GM18505 (cell line): ENCODE measurements around the gene SARNP.
"Not testable (repeated sequence)": the region's sequence is repeated elsewhere in the genome, so short reads cannot be mapped to it uniquely, and the experiment has no call there.

Source experiments
- ATAC-seq: cut with Tn5 transposase; IDR thresholded peaks from one replicate; pipeline ENCODE4 v1.9.1; 2021; ENCODE audit not compliant: unreplicated experiment
- POLR2A ChIP-seq: IDR thresholded peaks from 4 replicates; pipeline ENCODE4 v1.6.1; 2011; ENCODE audit warnings: borderline replicate concordance; ENCODE audit not compliant: insufficient read depth, insufficient read length; ENCODE audit errors: extremely low read depth

Gene SARNP, protein sequence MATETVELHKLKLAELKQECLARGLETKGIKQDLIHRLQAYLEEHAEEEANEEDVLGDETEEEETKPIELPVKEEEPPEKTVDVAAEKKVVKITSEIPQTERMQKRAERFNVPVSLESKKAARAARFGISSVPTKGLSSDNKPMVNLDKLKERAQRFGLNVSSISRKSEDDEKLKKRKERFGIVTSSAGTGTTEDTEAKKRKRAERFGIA

DNA sequence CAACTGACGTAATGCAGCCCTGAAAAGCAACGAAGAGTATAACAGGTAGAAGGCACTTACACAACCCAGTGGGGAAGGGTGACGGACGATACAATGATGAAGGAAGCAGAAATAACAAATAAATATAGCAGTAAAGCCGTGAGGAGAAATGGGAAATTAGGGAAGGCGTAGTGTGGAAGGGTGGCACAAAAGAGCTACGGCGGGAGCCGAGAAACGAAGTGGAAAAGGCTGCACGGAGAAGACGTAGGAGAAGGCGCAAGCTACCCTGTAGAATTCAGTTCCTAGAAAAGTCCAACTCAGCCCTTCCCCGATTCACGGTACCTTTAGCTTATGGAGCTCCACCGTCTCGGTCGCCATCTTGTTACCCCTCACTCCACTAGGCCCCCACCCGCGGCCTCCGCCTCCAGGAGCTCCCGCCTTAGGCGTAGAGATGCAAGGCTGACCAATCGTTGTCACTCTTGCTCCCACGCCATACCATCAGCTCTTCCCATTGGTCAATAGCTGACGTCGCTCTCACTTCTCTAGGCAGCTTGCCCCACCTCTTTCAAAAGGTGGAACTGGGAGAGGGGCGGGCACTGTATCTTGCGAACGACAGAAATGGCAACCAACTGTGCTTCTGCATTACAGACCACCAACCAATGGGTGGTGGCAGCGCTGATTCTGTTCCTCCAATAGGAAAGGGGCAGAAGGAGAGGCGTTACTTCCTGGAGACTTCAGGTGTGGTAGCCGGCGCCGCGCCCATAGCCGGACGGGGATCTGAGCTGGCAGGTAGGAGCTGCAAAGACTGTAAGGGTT is at the start of gene SARNP, which contains the start of gene ORMDL2:
Gene SARNP (minus strand): TSS at position 380 of the 795 bp plus-strand sequence. CDS start 23 bp downstream, at position 357.
Gene ORMDL2 (plus strand): TSS at position 697 of the 795 bp plus-strand sequence. CDS start 959 bp downstream, outside the sequence.
- peak; percentile 87 for TF ChIP-seq POLR2A
- peak; percentile 96 for ATAC-seq

DNA sequence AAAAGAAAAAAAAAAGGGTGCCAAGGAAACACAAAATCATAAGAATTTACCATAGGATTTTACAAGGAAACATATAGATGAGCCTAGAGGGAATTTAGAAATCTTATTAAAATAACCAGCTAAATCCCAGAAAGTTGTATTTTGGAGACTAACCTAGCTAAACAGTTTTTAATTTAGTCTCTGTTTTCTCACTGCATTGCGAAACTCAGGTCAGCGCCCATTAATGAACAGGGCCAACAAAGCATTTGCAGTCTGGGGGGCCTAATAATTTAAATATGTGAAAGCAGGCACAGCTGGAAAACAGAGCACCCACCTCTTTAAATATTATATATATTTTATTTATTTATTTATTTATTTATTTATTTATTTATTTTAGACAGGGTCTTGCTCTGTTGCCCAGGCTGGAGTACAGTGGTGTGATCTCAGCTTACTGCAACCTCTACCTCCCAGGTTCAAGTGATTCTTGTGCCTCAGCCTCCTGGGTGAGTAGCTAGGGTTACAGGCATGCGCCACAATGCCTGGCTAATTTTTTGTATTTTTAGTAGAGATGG is 49.0 kb upstream of the SARNP start:
- ATAC-seq = not testable (repeated sequence)

DNA sequence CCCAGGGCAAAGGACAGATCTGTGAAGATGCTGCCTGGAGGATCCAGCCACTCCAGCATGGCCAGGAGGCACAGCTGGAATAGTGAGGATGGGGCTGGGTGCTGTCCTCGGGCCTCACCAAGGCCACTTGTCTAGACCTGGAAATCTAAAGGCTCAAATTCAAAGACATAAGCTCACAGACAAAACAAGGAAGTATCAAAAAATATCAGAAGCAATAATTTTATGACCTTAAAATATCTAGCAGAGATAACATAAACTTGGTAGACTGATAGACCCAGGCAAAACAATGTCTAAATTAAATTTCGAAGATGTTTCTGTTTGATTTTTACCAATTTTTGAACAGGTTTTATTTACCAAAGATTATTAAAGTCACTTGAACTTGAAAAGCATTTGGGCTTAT is 47.8 kb upstream of the SARNP start:
- no peak for TF ChIP-seq POLR2A
- ATAC-seq = no peak

DNA sequence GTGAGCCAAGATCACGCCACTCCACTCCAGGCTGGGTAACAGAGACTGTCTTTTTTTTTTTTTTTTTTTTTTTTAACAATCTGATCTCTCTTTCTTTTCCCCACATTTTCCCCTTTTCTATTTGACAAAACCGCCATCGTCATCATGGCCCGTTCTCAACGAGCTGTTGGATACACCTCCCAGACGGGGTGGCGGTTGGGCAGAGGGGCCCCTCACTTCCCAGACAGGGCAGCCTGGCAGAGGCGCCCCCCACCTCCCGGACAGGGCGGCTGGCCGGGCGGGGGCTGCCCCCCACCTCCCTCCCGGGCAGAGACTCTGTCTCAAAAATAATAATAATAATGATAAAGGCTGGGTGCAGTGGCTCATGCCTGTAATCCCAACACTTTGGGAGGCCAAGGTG is 45.4 kb upstream of the SARNP start:
- not testable (repeated sequence) for ATAC-seq

DNA sequence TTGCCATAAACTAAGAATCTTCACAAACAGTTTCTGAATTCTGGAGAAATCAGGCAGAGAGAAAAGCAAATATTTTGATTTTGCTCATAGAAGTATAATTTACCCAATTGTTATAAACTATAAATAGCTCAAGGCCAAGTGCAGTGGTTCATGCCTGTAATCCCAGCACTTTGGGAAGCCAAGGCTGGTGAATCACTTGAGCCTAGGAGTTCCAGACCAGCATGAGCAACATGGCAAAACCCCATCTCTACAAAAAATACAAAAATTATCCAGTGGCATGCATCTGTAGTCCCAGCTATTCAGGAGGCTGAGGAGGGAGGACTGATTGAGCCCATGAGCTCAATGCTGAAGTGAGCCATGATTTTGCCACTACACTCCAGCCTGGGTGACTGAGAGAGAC is 44.8 kb upstream of the SARNP start:
- TF ChIP-seq POLR2A = no peak
- ATAC-seq = no peak

DNA sequence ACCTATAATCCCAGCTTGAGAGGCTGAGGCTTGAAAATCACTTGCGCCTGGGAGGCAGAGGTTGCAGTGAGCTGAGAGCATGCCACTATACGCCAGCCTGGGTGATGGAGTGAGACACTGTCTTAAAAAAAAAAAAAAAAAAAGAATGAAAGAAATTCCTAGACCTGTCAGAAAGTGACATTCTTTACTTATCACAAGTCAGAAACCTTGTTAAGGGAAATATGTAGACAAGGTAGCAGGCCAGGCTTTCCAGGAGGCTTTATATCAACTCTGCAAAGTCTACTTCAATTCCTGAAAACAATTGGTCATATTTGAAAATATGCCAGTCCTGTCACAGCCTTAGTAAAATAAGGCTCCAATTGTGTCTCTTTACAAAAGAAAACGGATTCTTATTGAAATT is 44.3 kb upstream of the SARNP start:
- no peak for ATAC-seq
- TF ChIP-seq POLR2A = no peak

DNA sequence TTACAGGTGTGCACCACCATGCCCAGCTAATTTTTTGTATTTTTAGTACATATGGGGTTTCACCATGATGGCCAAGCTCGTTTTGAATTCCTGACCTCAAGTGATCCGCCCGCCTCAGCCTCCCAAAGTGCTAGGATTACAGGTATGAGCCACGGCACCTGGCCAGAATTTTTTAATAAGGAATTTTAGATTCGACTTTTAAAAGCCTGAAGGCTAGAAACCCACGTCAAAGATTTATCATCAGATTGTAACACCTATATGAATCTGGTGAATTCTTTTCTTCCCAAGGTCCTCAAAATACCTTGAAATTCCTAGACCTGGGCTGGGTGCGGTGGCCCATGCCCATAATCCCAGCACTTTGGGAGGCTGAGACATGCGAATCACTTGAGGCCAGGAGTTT is 43.9 kb upstream of the SARNP start:
- TF ChIP-seq POLR2A = no peak
- ATAC-seq = no peak

DNA sequence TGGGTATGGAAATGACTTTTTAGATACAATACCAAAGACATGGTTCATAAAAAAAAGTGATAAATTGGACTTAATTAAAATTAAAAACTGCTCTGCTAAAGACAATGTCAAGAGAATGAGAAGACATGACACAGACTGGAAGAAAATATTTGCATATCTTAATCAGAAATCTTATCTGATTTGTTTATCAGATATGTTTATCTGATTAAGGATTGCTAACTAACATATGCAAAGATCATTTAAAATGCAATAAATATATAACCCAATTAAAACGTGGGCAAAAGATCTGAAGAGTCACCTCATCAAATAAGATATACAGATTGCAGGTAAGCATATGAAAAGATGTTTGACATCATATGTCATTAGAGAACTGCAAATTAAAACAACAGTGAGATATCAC is 35.2 kb upstream of the SARNP start:
- ATAC-seq = no peak
- no peak for TF ChIP-seq POLR2A

DNA sequence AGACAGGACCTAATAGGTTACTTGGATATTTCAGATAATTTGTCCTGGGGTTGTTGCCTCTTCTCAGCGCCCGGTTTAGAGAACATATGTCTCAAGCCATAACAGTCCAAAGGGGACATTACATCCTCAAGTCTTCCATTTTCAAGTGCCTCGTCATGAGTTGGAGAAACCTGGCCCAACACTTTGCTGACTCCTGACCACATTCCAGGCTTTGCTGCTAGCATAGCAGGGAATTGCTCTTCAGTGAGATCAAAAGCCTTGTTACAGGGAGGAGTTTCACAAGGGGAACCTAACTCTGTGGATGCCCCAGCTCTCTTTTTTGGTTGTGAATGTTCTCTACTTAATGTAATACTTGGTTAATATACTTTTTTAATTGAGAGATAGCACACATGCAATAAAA is 33.4 kb upstream of the SARNP start:
- TF ChIP-seq POLR2A = no peak
- no peak for ATAC-seq

DNA sequence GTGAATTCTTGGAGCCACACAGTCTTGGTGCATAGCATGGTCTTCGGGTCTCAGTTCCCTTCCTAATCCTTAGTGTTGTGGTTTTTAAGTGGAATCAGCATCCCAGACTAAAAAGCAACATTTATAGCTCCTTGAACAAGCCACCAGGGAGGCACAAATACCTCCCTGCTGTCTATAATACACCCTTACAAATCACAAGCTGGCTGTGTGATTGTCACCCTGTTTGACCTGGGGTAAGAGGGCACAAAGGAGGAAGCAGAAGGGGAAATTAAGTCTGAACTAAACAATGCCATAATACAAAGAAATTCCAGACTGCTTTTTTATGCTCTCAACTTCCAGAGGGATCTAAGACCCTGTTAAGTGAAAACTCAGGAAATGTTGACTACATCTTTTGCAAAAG is 32.9 kb upstream of the SARNP start:
- ATAC-seq = no peak
- no peak for TF ChIP-seq POLR2A

DNA sequence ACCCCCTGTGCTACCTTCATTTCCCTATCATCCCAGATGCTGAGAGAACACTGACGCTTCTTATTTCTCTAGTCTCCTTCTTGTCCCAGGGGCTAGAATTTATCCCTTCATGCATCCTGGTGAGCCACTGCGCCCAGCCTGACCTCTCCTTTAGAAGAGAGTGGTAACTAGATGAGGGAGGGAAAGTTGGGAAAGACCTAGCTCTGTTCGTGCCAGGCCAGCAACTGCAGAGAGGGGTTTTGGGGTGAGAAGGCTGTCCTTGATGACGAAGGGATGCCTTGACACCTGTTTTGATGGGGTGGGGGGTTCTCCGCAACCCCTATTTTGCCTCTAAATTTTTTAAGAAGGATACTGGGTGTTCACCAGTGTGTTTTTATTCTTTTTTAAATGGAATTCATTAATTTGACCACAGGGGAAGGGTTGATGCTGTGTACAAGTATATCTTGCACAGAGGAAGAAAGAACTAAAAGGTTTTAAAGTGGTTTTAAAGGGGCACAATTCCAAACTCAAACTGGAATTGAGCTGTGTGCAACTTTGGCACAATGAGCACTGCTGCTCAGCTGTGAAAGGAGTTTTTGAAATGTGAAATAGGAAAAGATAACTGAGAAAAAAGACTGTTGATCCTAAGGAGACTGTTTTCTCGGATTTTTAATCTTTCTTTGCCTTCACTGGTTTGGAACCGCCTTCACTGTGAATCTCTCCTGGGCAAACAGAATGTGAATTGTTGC is 32.3 kb upstream of the SARNP start:
- TF ChIP-seq POLR2A = no peak
- no peak for ATAC-seq

DNA sequence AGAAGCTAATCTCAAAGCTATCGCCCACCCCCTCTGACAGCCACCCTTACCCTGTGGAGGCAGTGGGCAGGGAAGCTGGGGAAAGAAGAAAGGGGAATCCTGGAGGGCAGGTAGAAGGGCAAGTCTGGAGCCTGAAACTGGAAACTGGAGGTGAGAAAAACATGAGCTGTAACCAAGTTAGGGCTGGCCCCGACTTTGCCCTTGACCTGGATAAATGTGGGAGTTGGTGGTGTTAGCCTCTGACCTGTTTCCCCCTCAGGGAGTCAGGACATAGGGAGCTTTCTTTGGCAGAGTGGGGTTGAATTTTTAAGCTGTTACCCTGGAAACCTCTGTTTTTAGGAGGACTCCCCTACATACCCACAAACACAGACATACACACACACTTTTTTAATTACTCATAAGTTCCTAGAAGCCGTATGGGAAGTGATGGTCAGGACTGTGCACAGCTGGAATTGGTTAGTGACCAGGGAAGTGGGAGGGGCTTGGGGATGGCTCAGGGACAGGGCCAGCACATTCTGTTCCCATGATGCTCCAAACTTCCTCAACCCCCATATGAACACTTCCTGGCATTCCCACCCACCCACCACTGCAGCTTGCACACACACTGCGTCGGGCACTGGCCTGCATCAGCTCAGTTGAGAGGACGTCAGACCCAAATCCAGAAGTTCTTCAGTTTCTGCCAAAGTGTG is 30.2 kb upstream of the SARNP start:
- TF ChIP-seq POLR2A = no peak
- ATAC-seq = no peak

DNA sequence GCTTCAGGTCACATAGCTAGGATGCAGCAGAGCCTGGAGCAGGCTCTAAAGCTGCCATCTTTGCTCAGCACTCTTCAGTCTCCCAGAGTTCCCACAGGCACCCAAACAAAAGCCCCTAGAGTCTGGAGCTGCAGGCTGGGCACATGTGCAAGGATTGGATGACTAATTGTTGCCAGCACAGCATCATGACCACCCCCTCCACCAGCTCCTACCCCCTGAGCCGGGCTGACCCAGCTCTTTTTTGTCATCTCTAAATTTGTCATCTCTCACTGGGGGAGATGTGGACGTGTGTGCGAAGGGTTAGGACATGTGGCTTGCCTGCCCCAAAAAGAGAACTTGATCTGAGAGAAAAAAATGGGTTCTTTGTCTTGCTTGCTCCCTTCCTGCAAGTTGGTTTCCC is 29.5 kb upstream of the SARNP start:
- no peak for TF ChIP-seq POLR2A
- ATAC-seq = no peak

DNA sequence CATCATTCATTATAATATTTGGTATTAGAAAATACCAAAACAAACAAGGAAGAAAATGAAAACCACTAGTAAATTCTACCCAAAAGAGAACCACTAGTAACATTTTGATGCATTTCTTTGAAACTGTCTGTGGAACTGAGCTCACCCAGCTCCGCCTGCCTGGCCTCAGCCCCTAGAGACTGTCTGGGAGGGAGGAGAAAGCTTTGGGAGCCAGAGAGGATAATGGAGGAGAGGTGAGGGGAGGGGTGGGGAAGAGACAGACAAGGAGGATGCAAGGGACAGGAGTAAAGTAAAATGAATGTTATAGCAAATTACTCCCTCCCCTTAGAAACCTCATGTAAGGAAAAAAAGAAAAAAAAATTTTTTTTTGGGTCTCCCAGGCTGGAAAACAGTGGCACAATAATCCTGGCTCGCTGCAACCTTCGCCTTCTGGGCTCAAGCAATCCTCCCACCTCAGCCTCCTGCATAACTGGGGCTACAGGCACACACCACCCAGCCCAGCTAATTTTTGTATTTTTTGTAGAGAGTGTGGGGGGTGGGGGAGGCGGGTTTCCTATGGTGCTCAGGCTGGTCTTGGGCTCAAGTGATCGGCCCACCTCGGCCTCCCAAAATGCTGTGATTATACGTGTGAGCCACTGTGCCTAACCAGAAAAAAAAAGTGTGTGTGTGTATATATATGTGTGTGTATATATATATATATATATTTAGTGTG is 28.4 kb upstream of the SARNP start:
- no peak for TF ChIP-seq POLR2A
- ATAC-seq = no peak
